Breast epithelium (tissue), 3 donors: Measurements from ENCODE around the gene MARK3.

Experiments
- POLR2A ChIP-seq: fragments of 450-650 bp; IDR thresholded peaks from one replicate; pipeline ENCODE4 v1.6.1; 2016; ENCODE audit warnings: antibody characterized with exemption, mild to moderate bottlenecking, moderate library complexity
- TF ChIP-seq, protein P1 (sequence below), 3 donors: fragments of 450-650 bp; IDR thresholded peaks; one replicate each; pipeline ENCODE4 v1.5.1; 2016 to 2017; ENCODE audit warnings: antibody characterized with exemption in 3 of 3, mild to moderate bottlenecking in 3 of 3, moderate library complexity in 3 of 3

DNA sequence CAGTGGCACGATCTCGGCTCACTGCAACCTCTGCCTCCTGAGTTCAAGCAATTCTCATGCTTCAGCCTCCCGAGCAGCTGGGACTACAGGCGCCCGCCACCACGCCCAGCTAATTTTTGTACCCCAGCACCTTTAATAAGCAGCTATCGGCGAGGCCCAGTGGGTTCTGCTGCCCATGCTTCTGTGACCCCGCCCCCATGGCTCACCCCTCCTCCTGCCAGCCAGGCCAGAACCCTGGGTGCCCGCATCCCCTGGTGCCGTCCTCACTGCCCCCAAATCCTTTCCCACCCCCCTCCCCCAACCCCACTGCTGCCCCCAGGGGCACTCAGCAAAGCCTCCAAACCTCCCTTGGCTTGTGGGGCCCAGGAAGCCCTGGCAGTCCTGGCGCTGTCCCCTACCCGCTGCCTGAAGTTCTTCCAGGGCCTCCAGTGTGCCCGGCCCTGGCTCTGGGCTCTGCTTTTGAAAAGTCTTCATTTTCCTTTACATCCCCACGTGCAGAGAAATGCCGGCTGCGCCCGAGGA, 162.8 kb downstream of the MARK3 start:
- TF ChIP-seq, protein P1, sequence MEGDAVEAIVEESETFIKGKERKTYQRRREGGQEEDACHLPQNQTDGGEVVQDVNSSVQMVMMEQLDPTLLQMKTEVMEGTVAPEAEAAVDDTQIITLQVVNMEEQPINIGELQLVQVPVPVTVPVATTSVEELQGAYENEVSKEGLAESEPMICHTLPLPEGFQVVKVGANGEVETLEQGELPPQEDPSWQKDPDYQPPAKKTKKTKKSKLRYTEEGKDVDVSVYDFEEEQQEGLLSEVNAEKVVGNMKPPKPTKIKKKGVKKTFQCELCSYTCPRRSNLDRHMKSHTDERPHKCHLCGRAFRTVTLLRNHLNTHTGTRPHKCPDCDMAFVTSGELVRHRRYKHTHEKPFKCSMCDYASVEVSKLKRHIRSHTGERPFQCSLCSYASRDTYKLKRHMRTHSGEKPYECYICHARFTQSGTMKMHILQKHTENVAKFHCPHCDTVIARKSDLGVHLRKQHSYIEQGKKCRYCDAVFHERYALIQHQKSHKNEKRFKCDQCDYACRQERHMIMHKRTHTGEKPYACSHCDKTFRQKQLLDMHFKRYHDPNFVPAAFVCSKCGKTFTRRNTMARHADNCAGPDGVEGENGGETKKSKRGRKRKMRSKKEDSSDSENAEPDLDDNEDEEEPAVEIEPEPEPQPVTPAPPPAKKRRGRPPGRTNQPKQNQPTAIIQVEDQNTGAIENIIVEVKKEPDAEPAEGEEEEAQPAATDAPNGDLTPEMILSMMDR (IDR thresholded peaks at IDR 0.05), result no peak
- TF ChIP-seq POLR2A, result no peak
